ENCODE results near the gene CTIF.

The CTIF gene

DNA sequence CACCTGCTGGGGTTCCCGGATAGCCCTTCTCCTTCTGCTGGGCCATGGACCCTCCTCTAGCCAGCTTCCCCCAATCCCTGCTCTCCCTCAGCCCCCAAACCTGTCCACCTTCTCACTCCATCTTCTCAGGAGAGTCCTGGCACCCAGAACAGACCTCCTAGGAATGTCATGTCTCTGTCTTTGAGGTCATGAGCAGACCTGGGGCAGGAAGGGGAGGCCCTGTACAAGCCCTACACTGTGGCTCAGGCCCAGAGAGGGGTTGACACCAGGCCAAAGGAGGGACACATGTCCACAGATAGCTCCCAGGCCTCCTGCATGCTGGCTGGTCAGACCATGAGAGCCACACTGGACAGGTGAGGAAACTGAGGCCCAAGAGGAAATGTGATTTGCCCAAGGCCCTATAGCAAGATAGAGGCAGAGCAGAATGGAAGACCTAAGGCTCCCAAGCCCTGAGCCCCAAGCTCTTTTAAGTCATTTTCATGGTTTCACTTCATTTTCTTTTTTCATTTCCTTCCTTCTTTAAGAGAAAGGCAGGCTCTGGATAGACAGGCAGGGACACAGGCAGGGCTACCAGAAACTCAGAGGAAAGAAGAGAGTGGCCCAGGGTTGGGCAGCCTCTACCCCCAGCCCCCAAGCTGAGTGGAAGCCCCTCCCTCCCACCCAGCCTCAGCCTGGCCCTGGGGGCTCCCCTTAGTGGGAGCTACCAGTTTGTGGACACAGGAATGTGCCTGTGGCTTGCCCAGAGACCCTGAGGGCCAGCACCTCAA, 252.2 kb downstream of the CTIF start:
- no peaks in the 10 kb centered on the region for H3K9me3 ChIP-seq (ENCODE audit: low read depth, low read length)
- H3K9ac ChIP-seq (ENCODE audit: insufficient read length) = no peak overlapping the region
- H3K36me3 ChIP-seq (ENCODE audit: insufficient read depth, low read length) = no peaks in the 10 kb centered on the region
- no peak overlapping the region for H3K27ac ChIP-seq
- no peak for TF ChIP-seq POLR2AphosphoS5 (IDR thresholded peaks at IDR 0.05; ENCODE audit: borderline replicate concordance, low read depth, low read length)
- no peak for TF ChIP-seq FOXP2 (optimal IDR thresholded peaks at IDR 0.05; ENCODE audit: control extremely low read depth, extremely low read length, insufficient read depth)
- no peak for TF ChIP-seq EZH2 (IDR thresholded peaks at IDR 0.05)
- DNase-seq (ENCODE audit: low read depth, low spot score) = no peak
- no peak overlapping the region for H3K4me3 ChIP-seq

DNA sequence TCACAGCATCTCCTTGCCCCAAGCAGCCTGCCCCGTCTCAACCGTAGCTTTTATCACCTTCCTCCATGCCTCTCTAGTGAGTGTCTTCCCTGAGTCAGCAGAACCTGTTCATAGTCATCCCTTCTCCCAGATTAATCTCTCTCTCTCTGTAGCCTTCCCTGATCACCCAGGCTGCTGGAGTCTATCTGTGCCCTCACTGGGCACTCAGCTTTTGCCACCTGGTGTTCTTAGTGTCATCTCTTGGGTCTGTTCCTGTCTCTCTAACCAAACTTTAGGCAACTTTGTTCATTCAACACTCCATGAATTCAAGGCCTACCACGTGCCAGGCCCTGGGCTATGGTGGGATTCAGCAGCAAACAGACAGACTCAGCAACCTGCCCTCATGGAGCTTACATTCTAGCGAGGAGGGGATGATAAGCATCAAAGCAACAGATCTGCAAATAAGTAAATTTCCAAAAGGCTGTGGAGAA, 252.8 kb downstream of the CTIF start:
- TF ChIP-seq EZH2 (IDR thresholded peaks at IDR 0.05) = no peak
- TF ChIP-seq POLR2AphosphoS5 (IDR thresholded peaks at IDR 0.05; ENCODE audit: borderline replicate concordance, low read depth, low read length) = no peak
- TF ChIP-seq FOXP2 (optimal IDR thresholded peaks at IDR 0.05; ENCODE audit: control extremely low read depth, extremely low read length, insufficient read depth) = no peak
- Histone ChIP-seq H3K27ac (no peak overlapping the region), H3K4me3 (no peak overlapping the region), H3K9me3 (ENCODE audit: low read depth, low read length) (no peaks in the 10 kb centered on the region), H3K36me3 (ENCODE audit: insufficient read depth, low read length) (no peaks in the 10 kb centered on the region), H3K9ac (ENCODE audit: insufficient read length) (no peak overlapping the region)
- DNase-seq (ENCODE audit: low read depth, low spot score) = no peak

DNA sequence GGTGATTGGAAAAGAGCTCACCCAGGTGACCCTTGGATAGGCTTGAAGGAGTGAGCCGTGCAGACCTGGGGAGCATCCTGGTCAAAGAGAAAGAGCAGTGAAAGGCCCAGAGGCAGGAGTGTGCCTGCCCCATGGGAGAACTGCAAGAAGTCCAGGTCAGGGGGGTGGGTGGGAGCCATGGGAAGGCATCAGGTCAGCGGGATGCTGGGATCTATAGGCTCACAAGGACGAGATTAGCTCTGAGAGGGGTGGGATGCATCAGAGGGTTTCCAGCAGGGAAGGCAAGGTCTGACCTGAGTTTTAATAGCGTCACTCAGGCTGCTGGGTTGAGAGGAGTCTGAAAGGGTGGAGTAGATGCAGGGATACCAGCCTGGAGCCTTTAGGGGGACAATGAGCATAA, 253.3 kb downstream of the CTIF start:
- no peak overlapping the region for H3K4me3 ChIP-seq
- H3K27ac ChIP-seq = no peak overlapping the region
- TF ChIP-seq EZH2 (IDR thresholded peaks at IDR 0.05) (no peak), POLR2AphosphoS5 (IDR thresholded peaks at IDR 0.05; ENCODE audit: borderline replicate concordance, low read depth, low read length) (no peak), FOXP2 (optimal IDR thresholded peaks at IDR 0.05; ENCODE audit: control extremely low read depth, extremely low read length, insufficient read depth) (no peak)
- no peaks in the 10 kb centered on the region for H3K36me3 ChIP-seq (ENCODE audit: insufficient read depth, low read length)
- DNase-seq (ENCODE audit: low read depth, low spot score) = no peak
- H3K9me3 ChIP-seq (ENCODE audit: low read depth, low read length) = no peaks in the 10 kb centered on the region
- H3K9ac ChIP-seq (ENCODE audit: insufficient read length) = no peak overlapping the region

DNA sequence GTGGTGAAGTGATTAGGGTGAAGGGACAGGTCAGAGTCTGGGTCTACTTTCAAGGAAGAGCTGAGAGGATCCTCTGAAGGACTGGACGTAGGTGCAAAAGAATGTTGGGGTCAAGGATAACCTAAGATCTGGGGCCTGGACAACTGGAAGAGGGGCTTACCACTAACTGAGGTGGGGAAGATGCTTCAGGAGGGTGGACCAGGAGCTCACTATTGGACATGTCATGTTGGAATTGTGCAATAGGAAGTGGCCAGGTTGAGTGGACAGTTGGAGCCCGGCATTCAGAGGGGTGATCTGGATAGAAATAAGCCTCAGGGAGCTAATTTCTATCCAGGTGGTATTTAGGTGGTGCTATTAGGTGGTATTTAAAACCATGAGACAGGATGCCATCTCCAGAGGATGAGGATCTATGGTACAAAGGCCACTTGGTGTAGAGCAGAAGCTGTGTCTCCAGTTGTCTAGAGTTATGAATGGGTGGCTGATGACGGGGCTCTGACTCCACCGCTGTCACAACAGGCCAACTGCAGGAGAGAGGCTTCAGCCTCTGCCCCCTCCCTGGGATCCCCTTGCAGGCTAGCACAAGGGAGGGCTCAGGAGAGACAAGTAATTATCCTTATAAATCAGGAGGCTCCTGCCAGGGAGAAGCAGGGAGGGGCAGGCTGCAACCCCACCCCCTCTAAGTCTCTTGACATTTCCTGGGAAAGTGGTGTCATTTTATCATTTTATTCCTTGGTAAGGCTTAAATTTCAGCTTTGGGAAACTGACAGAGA, 254.0 kb downstream of the CTIF start:
- no peak overlapping the region for H3K9ac ChIP-seq (ENCODE audit: insufficient read length)
- no peaks in the 10 kb centered on the region for H3K36me3 ChIP-seq (ENCODE audit: insufficient read depth, low read length)
- no peak overlapping the region for H3K4me3 ChIP-seq
- H3K9me3 ChIP-seq (ENCODE audit: low read depth, low read length) = no peaks in the 10 kb centered on the region
- TF ChIP-seq FOXP2 (optimal IDR thresholded peaks at IDR 0.05; ENCODE audit: control extremely low read depth, extremely low read length, insufficient read depth) (no peak), POLR2AphosphoS5 (IDR thresholded peaks at IDR 0.05; ENCODE audit: borderline replicate concordance, low read depth, low read length) (no peak), EZH2 (IDR thresholded peaks at IDR 0.05) (no peak)
- DNase-seq (ENCODE audit: low read depth, low spot score) = no peak
- H3K27ac ChIP-seq = no peak overlapping the region

DNA sequence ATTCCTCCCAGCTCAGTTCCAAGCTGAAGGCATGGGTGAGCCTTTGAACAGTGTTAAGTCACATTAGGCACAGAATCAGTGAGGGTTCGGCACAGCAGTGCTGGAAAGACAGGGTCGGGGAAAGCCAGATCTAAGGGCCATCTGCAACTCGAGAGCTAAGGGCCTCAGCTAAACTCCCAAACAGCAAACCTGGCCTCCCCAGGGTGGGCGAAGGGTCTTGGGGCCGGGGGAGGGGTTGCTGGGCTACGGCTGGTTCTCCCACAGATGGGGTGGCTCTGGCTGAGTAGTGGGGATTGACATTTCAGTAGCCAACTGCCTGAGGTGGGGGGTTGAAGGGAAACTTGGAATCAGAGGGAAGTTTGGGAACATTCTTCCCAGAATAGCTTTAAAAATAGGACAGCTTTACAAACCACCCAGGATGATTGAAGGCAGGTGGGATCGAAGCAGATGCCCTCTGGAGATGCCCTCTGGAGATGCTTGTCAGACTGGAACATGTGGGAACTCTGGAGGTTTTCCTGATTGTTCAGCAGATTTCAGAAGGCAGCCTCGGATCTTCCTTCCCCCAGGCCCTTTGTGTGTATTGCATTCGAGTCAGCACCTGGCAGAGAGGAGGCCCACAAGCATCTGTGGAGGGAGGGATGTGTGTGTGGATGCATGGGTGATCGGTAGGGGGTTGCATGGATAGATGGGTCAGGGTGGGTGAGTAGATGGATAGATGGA, 255.6 kb downstream of the CTIF start:
- Histone ChIP-seq H3K36me3 (ENCODE audit: insufficient read depth, low read length) (no peaks in the 10 kb centered on the region), H3K9ac (ENCODE audit: insufficient read length) (no peak overlapping the region), H3K27ac (no peak overlapping the region), H3K4me3 (no peak overlapping the region), H3K9me3 (ENCODE audit: low read depth, low read length) (no peaks in the 10 kb centered on the region)
- TF ChIP-seq FOXP2 (optimal IDR thresholded peaks at IDR 0.05; ENCODE audit: control extremely low read depth, extremely low read length, insufficient read depth) (no peak), EZH2 (IDR thresholded peaks at IDR 0.05) (no peak), POLR2AphosphoS5 (IDR thresholded peaks at IDR 0.05; ENCODE audit: borderline replicate concordance, low read depth, low read length) (no peak)
- DNase-seq (ENCODE audit: low read depth, low spot score) = no peak

DNA sequence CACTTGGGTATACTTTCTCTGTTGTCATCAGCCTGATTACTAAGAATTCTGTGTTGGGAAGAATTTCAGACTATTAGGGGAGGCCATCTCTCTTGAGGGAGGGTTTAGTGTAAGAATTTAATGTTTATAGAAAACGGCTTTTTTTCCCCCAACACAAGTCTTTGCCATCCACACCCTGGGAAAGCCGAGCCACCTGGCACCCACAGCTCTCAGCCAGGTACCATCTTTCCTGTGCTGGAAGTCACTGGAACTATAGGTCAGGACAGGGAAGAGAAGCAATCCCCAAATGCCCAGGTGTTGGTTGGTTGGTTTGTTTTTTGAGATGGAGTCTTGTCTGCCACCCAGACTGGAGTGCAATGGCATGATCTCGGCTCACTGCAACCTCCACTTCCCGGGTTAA, 256.9 kb downstream of the CTIF start:
- H3K9me3 ChIP-seq (ENCODE audit: low read depth, low read length) = no peaks in the 10 kb centered on the region
- no peak overlapping the region for H3K4me3 ChIP-seq
- no peaks in the 10 kb centered on the region; the same call in 1 of the 2 replicates for H3K36me3 ChIP-seq (ENCODE audit: insufficient read depth, low read length)
- no peak for DNase-seq (ENCODE audit: low read depth, low spot score)
- no peak for TF ChIP-seq FOXP2 (optimal IDR thresholded peaks at IDR 0.05; ENCODE audit: control extremely low read depth, extremely low read length, insufficient read depth)
- no peak for TF ChIP-seq POLR2AphosphoS5 (IDR thresholded peaks at IDR 0.05; ENCODE audit: borderline replicate concordance, low read depth, low read length)
- no peak for TF ChIP-seq EZH2 (IDR thresholded peaks at IDR 0.05)
- H3K9ac ChIP-seq (ENCODE audit: insufficient read length) = no peak overlapping the region
- no peak overlapping the region for H3K27ac ChIP-seq

DNA sequence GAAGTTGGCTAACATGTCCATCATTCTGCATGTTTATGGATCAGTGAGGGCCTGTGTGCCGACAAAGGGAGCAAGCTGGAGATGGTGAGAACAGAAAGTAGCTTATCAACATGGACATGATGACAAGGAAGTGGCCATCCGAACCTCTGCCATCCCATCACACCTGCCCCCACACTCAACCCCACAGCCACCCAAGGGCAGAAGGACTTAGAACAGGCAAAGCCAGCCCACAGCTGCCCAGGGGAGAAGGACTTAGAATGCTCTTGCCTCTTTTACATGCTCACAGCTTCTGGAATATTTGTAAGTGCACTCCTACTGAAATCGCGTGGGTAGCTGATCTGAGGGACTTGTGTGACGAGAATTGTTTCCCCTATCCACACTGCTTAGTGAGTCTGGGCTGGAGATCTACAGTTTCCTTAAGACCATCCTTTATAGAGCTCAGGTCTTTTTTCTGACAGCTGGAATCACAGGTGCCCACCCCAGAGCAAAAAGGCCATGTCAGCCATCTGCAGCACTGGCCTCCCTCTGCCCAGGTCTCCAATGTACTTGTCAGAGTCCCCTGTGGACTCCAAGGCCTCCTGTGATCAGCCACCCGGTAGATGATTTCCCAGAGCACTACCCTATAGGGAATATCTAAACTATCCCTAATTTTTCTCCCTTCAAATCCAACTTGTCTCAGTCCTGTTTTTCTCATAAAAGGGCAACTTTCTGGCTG, 257.8 kb downstream of the CTIF start:
- Histone ChIP-seq H3K9ac (ENCODE audit: insufficient read length) (no peak overlapping the region), H3K9me3 (ENCODE audit: low read depth, low read length) (no peaks in the 10 kb centered on the region), H3K36me3 (ENCODE audit: insufficient read depth, low read length) (no peaks in the 10 kb centered on the region; the same call in 1 of the 2 replicates), H3K4me3 (no peak overlapping the region), H3K27ac (no peak overlapping the region)
- no peak for TF ChIP-seq POLR2AphosphoS5 (IDR thresholded peaks at IDR 0.05; ENCODE audit: borderline replicate concordance, low read depth, low read length)
- no peak for TF ChIP-seq EZH2 (IDR thresholded peaks at IDR 0.05)
- no peak for TF ChIP-seq FOXP2 (optimal IDR thresholded peaks at IDR 0.05; ENCODE audit: control extremely low read depth, extremely low read length, insufficient read depth)
- no peak for DNase-seq (ENCODE audit: low read depth, low spot score)
